Retinal pigment epithelial cell (primary cell): ENCODE results near the gene MZB1.
"Not testable (repeated sequence)": the region's sequence is repeated elsewhere in the genome, so short reads cannot be mapped to it uniquely, and the experiment has no call there.

Source experiments
- DNase-seq: peaks from one replicate; pipeline ENCODE4 v3.0.0-alpha.2; 2010; ENCODE audit warnings: low read depth
- H3K4me3 ChIP-seq: 2 replicates; pipeline ENCODE4 v1.5.1; 2011; ENCODE audit warnings: mild to moderate bottlenecking, low read length, control low read depth, moderate library complexity
- CTCF ChIP-seq: conservative IDR thresholded peaks from 2 replicates; pipeline ENCODE4 v1.5.1; 2011; ENCODE audit warnings: low read depth, low read length, control low read depth, inconsistent platforms

The MZB1 gene

GRCh38 chr5:139360384-139360783 is 29.3 kb downstream of the MZB1 start:
- no peak for TF ChIP-seq CTCF
- no peak for DNase-seq
- H3K4me3 ChIP-seq, result no peak overlapping the region

GRCh38 chr5:139358064-139358463 is 31.6 kb downstream of the MZB1 start:
- H3K4me3 ChIP-seq, result no peak overlapping the region
- no peak for DNase-seq
- TF ChIP-seq CTCF, result no peak

DNA sequence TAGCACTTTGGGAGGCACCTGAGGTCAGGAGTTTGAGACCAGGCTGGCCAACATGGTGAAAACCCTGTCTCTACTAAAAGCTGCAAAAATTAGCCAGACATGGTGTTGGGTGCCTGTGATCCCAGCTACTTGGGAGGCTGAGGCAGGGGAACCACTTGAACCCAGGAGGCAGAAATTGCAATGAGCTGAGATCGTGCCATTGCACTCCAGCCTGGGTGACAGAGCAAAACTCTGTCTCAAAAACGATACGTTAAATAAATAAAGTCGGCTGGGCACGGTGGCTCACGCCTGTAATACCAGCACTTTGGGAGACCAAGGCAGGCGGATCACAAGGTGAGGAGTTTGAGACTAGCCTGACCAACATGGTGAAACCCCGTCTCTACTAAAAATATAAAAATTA is 33.8 kb downstream of the MZB1 start:
- DNase-seq, result not testable (repeated sequence)

DNA sequence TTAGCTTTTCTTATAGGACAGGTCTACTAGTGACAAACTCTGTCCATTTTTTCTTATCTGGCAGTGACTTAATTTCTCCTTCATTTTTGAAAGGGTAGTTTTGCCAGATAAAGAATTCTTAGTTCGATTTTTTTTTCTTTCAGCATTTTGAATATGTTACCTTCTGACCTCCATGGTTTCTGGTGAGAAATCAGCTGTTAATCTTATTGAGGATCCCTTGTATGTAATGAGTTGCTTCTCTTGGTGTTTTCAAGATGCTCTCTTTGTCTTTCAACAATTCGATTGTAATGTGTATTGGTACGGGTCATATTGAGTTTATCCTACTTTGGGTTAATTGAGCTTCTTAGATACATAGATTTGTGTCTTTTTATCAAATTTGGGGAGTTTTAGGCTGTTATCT is 35.5 kb downstream of the MZB1 start:
- no peak overlapping the region for H3K4me3 ChIP-seq
- TF ChIP-seq CTCF, result no peak
- DNase-seq, result no peak

More for the DNA sequence above, 33.8 kb downstream of the MZB1 start:
- not testable (repeated sequence) for H3K4me3 ChIP-seq

DNA sequence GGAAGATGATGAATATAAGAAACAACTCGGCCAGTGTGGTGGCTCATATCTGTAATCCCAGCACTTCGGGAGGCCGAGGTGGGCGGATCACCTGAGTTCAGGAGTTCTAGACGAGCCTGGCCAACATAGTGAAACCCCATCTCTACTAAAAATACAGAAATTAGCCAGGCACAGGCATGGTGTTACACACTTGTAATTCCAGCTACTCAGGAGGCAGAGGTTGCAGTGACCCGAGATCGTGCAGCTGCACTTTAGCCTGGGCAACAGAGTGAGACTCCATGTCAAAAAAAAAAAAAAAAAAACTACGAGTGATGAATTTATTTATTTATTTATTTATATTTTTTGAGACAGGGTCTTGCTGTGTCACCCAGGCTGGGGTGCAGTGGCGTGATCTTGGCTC is 41.9 kb downstream of the MZB1 start:
- DNase-seq, H3K4me3 ChIP-seq: not testable (repeated sequence)

- not testable (repeated sequence) for DNase-seq, H3K4me3 ChIP-seq
Observed at GRCh38 chr5:139345442-139345841, 44.3 kb downstream of the MZB1 start.

DNA sequence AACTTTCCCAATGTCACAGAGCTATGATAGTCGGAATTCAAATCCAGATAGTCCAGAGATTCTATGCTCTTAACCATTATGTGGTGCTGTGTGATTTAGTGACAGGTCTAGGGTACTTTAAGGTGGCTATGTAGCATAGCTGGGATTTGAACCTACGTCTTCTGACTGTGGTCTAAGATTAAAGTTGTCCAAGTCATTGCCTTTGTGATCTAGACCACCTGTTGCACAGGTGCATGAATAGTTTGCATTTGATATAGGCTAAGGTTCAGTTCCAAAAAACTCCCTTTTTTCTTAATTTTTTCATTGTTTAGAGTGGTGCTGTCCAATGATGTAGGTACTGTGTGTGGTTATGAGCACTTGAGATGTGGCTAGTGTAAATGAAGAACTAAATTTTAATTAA is 45.5 kb downstream of the MZB1 start:
- no peak for TF ChIP-seq CTCF
- no peak for DNase-seq
- H3K4me3 ChIP-seq, result no peak overlapping the region

DNA sequence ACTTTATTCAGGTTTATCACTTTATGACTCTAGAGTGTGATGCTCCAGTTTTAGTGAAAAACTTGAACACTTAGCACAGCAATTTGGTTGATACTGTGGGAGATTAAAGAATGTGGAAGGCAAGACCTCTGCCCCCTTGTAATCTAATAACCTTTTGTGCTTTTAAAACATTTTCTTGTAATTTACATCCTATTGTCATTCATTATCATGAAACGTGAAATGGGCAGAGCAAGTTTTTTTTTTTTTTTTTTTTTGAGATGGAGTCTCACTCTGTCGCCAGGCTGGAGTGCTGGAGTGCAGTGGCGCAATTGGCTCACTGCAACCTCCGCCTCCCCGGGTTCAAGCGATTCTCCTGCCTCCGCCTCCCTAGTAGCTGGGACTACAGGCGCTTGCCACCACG is 46.2 kb downstream of the MZB1 start:
- H3K4me3 ChIP-seq, result peak overlapping the region; percentile 97
- no peak for TF ChIP-seq CTCF
- DNase-seq, result no peak

GRCh38 chr5:139342423-139342723 is 47.3 kb downstream of the MZB1 start:
- DNase-seq, result no peak
- H3K4me3 ChIP-seq, result peak overlapping the region; percentile 97
- no peak for TF ChIP-seq CTCF
